Measurements from ENCODE around the gene CPXM2. TPM values are rescaled to one million over a fixed set of nuclear protein-coding genes. Genes with fewer than 3 reads are reported as not detected.

The CPXM2 gene
- total and polyA plus RNA-seq, 10 of the 15 experiments (the other 5 are each of a cell fraction or from before 2014, with no cell fraction given): 0.08 to 1.1 (median 0.58) TPM

DNA sequence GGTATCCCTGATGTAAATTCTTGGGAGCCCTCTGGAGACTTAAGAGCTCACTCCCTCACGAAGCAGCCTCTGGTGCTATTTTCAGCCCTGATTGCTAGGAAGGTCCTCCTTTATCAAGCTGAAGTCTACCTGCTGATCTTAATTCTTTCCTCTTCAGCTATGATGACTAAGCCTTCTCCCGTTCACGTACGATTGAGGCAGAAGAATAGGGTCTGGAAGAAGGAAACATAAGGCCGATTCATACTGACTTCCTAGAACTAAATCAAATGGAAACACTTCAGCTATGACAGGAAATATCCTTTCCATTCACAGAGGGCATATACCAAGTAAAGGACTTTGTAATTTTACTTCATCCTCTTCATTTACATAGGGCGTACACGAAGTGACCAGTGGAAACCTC, 107.0 kb downstream of the CPXM2 start:
- RAD21 ChIA-PET (ENCODE audit: unreplicated experiment): interaction anchor here (0.9 to 1.5 kb wide), 2 partner anchors 23 to 66 kb away, joined by 3 read pairs; no protein-coding TSS in a partner anchor

More for the DNA sequence above, 107.0 kb downstream of the CPXM2 start:
- H3K4me1 ChIP-seq (ENCODE audit: control insufficient read depth, insufficient read depth, low read length): no peaks in the 10 kb centered on the region
- WGBS (ENCODE audit: insufficient coverage, insufficient replicate concordance, low lambda C conversion rate, missing lambda C conversion rate): 12% methylated on average over 7 of the region's 7 CpGs
- no peak for FAIRE-seq
- H3K79me2 ChIP-seq (ENCODE audit: control insufficient read depth, insufficient read depth, low read length): no peaks in the 10 kb centered on the region
- DNase-seq (ENCODE audit: low read depth, low spot score): no peak
- H3K36me3 ChIP-seq (ENCODE audit: control insufficient read depth in 2 of 2, insufficient read depth in 2 of 2, low read length in 1 of 2): no peaks in the 10 kb centered on the region
- intact Hi-C loops (cut with micrococcal nuclease; ENCODE audit: unreplicated experiment): no loop called here
- POLR2A ChIA-PET: no interaction called here
- peaks cover 0 to 4% of the 10 kb centered on the region in 2 experiments; a peak in 2 of 4 replicates for H3K27me3 ChIP-seq (replicated peaks in 1 of 2; ENCODE audit: control insufficient read depth in 2 of 2, insufficient read depth in 2 of 2, low read length in 1 of 2)
- no peaks in the 10 kb centered on the region; the same call in 1 of the 3 replicates for H3K9me3 ChIP-seq (replicated peaks; ENCODE audit: control insufficient read depth, insufficient read depth, low read length)
- no peak for TF ChIP-seq SPI1 (IDR thresholded peaks at IDR 0.05; ENCODE audit: borderline replicate concordance, insufficient read depth, low read depth, low read length)
- TF ChIP-seq EP300 (IDR thresholded peaks at IDR 0.05; ENCODE audit: borderline replicate concordance in 1 of 2, control insufficient read depth in 1 of 2, low read depth in 2 of 2, low read length in 2 of 2): no peak
- TF ChIP-seq ZZZ3 (IDR thresholded peaks at IDR 0.05; ENCODE audit: control insufficient read depth, insufficient read length, low read depth): no peak
- TF ChIP-seq, protein P1, sequence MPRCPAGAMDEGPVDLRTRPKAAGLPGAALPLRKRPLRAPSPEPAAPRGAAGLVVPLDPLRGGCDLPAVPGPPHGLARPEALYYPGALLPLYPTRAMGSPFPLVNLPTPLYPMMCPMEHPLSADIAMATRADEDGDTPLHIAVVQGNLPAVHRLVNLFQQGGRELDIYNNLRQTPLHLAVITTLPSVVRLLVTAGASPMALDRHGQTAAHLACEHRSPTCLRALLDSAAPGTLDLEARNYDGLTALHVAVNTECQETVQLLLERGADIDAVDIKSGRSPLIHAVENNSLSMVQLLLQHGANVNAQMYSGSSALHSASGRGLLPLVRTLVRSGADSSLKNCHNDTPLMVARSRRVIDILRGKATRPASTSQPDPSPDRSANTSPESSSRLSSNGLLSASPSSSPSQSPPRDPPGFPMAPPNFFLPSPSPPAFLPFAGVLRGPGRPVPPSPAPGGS (IDR thresholded peaks at IDR 0.05; ENCODE audit: borderline replicate concordance, insufficient read depth, low read depth, low read length, poor library complexity, severe bottlenecking): no peak
- TF ChIP-seq, protein P2, sequence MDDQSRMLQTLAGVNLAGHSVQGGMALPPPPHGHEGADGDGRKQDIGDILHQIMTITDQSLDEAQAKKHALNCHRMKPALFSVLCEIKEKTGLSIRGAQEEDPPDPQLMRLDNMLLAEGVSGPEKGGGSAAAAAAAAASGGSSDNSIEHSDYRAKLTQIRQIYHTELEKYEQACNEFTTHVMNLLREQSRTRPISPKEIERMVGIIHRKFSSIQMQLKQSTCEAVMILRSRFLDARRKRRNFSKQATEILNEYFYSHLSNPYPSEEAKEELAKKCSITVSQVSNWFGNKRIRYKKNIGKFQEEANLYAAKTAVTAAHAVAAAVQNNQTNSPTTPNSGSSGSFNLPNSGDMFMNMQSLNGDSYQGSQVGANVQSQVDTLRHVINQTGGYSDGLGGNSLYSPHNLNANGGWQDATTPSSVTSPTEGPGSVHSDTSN (IDR thresholded peaks at IDR 0.05; ENCODE audit: insufficient replicate concordance, low read depth, low read length): no peak
- TF ChIP-seq LARP7 (IDR thresholded peaks at IDR 0.05): no peak
- no peak for TF ChIP-seq PAX5 (IDR thresholded peaks at IDR 0.05; ENCODE audit: borderline replicate concordance, low read depth, low read length)
- TF ChIP-seq ZBTB40 (IDR thresholded peaks at IDR 0.05; ENCODE audit: borderline replicate concordance): no peak
- TF ChIP-seq FOXM1 (IDR thresholded peaks at IDR 0.05; ENCODE audit: low read depth, low read length): no peak
- no peak for TF ChIP-seq IRF4 (IDR thresholded peaks at IDR 0.05; ENCODE audit: low read depth, low read length)
- TF ChIP-seq RCOR1 (conservative IDR thresholded peaks at IDR 0.05; ENCODE audit: low read depth, low read length): no peak
- no peak for TF ChIP-seq NFYB (IDR thresholded peaks at IDR 0.05; ENCODE audit: insufficient read depth, low read depth, low read length)
- no peak for TF ChIP-seq TCF12 (IDR thresholded peaks at IDR 0.05; ENCODE audit: low read depth, low read length)
- TF ChIP-seq, protein P3, sequence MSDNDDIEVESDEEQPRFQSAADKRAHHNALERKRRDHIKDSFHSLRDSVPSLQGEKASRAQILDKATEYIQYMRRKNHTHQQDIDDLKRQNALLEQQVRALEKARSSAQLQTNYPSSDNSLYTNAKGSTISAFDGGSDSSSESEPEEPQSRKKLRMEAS (IDR thresholded peaks at IDR 0.05; ENCODE audit: low read depth, low read length): no peak
- TF ChIP-seq, protein P4, sequence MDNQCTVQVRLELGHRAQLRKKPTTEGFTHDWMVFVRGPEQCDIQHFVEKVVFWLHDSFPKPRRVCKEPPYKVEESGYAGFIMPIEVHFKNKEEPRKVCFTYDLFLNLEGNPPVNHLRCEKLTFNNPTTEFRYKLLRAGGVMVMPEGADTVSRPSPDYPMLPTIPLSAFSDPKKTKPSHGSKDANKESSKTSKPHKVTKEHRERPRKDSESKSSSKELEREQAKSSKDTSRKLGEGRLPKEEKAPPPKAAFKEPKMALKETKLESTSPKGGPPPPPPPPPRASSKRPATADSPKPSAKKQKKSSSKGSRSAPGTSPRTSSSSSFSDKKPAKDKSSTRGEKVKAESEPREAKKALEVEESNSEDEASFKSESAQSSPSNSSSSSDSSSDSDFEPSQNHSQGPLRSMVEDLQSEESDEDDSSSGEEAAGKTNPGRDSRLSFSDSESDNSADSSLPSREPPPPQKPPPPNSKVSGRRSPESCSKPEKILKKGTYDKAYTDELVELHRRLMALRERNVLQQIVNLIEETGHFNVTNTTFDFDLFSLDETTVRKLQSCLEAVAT (IDR thresholded peaks at IDR 0.05): no peak
- TF ChIP-seq ZBED1 (IDR thresholded peaks at IDR 0.05; ENCODE audit: borderline replicate concordance): no peak
- H4K20me1 ChIP-seq (ENCODE audit: control insufficient read depth, insufficient read depth): no peaks in the 10 kb centered on the region
- H3K27ac ChIP-seq (ENCODE audit: control insufficient read depth, insufficient read depth): no peak overlapping the region
- no peak overlapping the region for H3K9ac ChIP-seq (ENCODE audit: control insufficient read depth, insufficient read depth, low read length)
- BruUV-seq (replicated peaks): no TSS peak
- H3K4me2 ChIP-seq (ENCODE audit: control insufficient read depth, insufficient read depth): no peak overlapping the region
- CTCF ChIA-PET: interaction anchor here (2.4 kb wide), 1 partner anchor 112 kb away, joined by 9 read pairs; no protein-coding TSS in a partner anchor
- H2AFZ ChIP-seq (ENCODE audit: control insufficient read depth, low read depth, low read length): no peak overlapping the region
- in situ Hi-C loops (cut with MboI): no loop called here
- SMC1A ChIA-PET (ENCODE audit: uncharacterized antibody, unreplicated experiment): interaction anchor here (1.1 kb wide), 1 partner anchor 76 kb away, joined by 3 read pairs; no protein-coding TSS in a partner anchor
- ATAC-seq: no peak
- H3K4me3 ChIP-seq: no peak overlapping the region
